Measurements from ENCODE around the gene KIN. TPM values are rescaled to one million over a fixed set of nuclear protein-coding genes. Genes with fewer than 3 reads are reported as not detected.

Gene KIN
- total RNA-seq, 1 experiment from 2014 or later: 27.9 TPM

- no peak overlapping the region for H3K4me3 Mint-ChIP-seq (ENCODE audit: unreplicated experiment)
- Histone ChIP-seq H3K9me3 (no peaks in the 10 kb centered on the region), H3K4me1 (no peaks in the 10 kb centered on the region), H3K4me3 (ENCODE audit: low read depth, low read length) (no peak overlapping the region), H3K36me3 (ENCODE audit: control insufficient read depth, insufficient read depth, low read length) (no peaks in the 10 kb centered on the region), H3K27me3 (replicated peaks; ENCODE audit: control insufficient read depth, insufficient read depth, low read length) (no peaks in the 10 kb centered on the region)
- DNase-seq: no peak
- no peaks in the 10 kb centered on the region for H3K27me3 Mint-ChIP-seq (ENCODE audit: insufficient read depth, unreplicated experiment)
- intact Hi-C loops (cut with micrococcal nuclease; ENCODE audit: unreplicated experiment): no loop called here
- H3K36me3 Mint-ChIP-seq (ENCODE audit: insufficient read depth, unreplicated experiment): peaks cover 19% of the 10 kb centered on the region
- peaks cover 10% of the 10 kb centered on the region for H3K4me1 Mint-ChIP-seq (ENCODE audit: low read depth, unreplicated experiment)
- no peak overlapping the region for H3K27ac Mint-ChIP-seq (ENCODE audit: unreplicated experiment)
- POLR2A ChIA-PET: no interaction called here
- no peak for TF ChIP-seq CTCF (IDR thresholded peaks at IDR 0.05; ENCODE audit: insufficient read depth in 1 of 2, low read depth in 1 of 2, low read length in 1 of 2, severe bottlenecking in 1 of 2, unreplicated experiment in 1 of 2)
- CTCF ChIA-PET: no interaction called here
- H3K9me3 Mint-ChIP-seq (ENCODE audit: unreplicated experiment): peaks cover 12% of the 10 kb centered on the region
- BruUV-seq (replicated peaks): no TSS peak
Measured at GRCh38 chr10:7834262-7834661, 46.5 kb upstream of the KIN start.

GRCh38 chr10:7833210-7833609, 45.4 kb upstream of the KIN start:
- no peaks in the 10 kb centered on the region for H3K36me3 ChIP-seq (ENCODE audit: control insufficient read depth, insufficient read depth, low read length)
- DNase-seq: no peak
- H3K4me1 ChIP-seq: no peaks in the 10 kb centered on the region
- TF ChIP-seq CTCF (IDR thresholded peaks at IDR 0.05; ENCODE audit: insufficient read depth in 1 of 2, low read depth in 1 of 2, low read length in 1 of 2, severe bottlenecking in 1 of 2, unreplicated experiment in 1 of 2): no peak
- Mint-ChIP-seq H3K4me1 (ENCODE audit: low read depth, unreplicated experiment) (peaks cover 12% of the 10 kb centered on the region), H3K4me3 (ENCODE audit: unreplicated experiment) (no peak overlapping the region), H3K36me3 (ENCODE audit: insufficient read depth, unreplicated experiment) (peaks cover 26% of the 10 kb centered on the region), H3K9me3 (ENCODE audit: unreplicated experiment) (peaks cover 12% of the 10 kb centered on the region), H3K27ac (ENCODE audit: unreplicated experiment) (no peak overlapping the region), H3K27me3 (ENCODE audit: insufficient read depth, unreplicated experiment) (no peaks in the 10 kb centered on the region)
- ChIA-PET POLR2A (no interaction called here), CTCF (no interaction called here)
- H3K27me3 ChIP-seq (replicated peaks; ENCODE audit: control insufficient read depth, insufficient read depth, low read length): no peaks in the 10 kb centered on the region
- H3K9me3 ChIP-seq: no peaks in the 10 kb centered on the region
- intact Hi-C loops (cut with micrococcal nuclease; ENCODE audit: unreplicated experiment): no loop called here
- H3K4me3 ChIP-seq (ENCODE audit: low read depth, low read length): no peak overlapping the region
- BruUV-seq (replicated peaks): no TSS peak

- Mint-ChIP-seq H3K27ac (ENCODE audit: unreplicated experiment) (no peak overlapping the region), H3K4me1 (ENCODE audit: low read depth, unreplicated experiment) (peaks cover 15% of the 10 kb centered on the region), H3K36me3 (ENCODE audit: insufficient read depth, unreplicated experiment) (peaks cover 33% of the 10 kb centered on the region), H3K9me3 (ENCODE audit: unreplicated experiment) (peaks cover 12% of the 10 kb centered on the region), H3K27me3 (ENCODE audit: insufficient read depth, unreplicated experiment) (no peaks in the 10 kb centered on the region), H3K4me3 (ENCODE audit: unreplicated experiment) (no peak overlapping the region)
- intact Hi-C loops (cut with micrococcal nuclease; ENCODE audit: unreplicated experiment): no loop called here
- H3K36me3 ChIP-seq (ENCODE audit: control insufficient read depth, insufficient read depth, low read length): no peaks in the 10 kb centered on the region
- CTCF ChIA-PET: no interaction called here
- POLR2A ChIA-PET: interaction anchor here (0.7 kb wide), 1 partner anchor 14 kb away, joined by 5 read pairs; no protein-coding TSS in a partner anchor
- H3K4me1 ChIP-seq: no peaks in the 10 kb centered on the region
- no peaks in the 10 kb centered on the region for H3K9me3 ChIP-seq
- TF ChIP-seq CTCF (IDR thresholded peaks at IDR 0.05; ENCODE audit: insufficient read depth in 1 of 2, low read depth in 1 of 2, low read length in 1 of 2, severe bottlenecking in 1 of 2, unreplicated experiment in 1 of 2): no peak
- no peak overlapping the region for H3K4me3 ChIP-seq (ENCODE audit: low read depth, low read length)
- no peaks in the 10 kb centered on the region for H3K27me3 ChIP-seq (replicated peaks; ENCODE audit: control insufficient read depth, insufficient read depth, low read length)
- no TSS peak for BruUV-seq (replicated peaks)
- no peak for DNase-seq
Measured at GRCh38 chr10:7832060-7832459, 44.3 kb upstream of the KIN start.

Measured in Caco-2 (cell line).